Prostate gland (tissue), 2 donors: ENCODE data around the gene TTBK1. TPM values are rescaled to one million over a fixed set of nuclear protein-coding genes. Genes with fewer than 3 reads are reported as not detected.

Experiments used
- DNase-seq: peaks from one replicate; pipeline ENCODE4 v3.0.0-alpha.2; 2019; ENCODE audit warnings: low spot score
- H3K27ac ChIP-seq, 2 donors: fragments of 200-600 bp; sonication (generic); 2 replicates each; pipeline ENCODE4 v1.5.1; 2017 to 2019
- H3K27me3 ChIP-seq: fragments of 200-600 bp; sonication (generic); replicated peaks from 2 replicates; pipeline ENCODE4 v1.5.1; 2019; ENCODE audit not compliant: insufficient read depth
- H3K36me3 ChIP-seq, 2 donors: fragments of 200-600 bp; sonication (generic); 1 replicate in 1 of 2; 2 replicates in 1 of 2; pipeline versions ENCODE4 v1.5.1 to v1.8.1; 2017 to 2019
- H3K4me1 ChIP-seq: fragments of 200-600 bp; sonication (generic); replicated peaks from 2 replicates; pipeline ENCODE4 v1.5.1; 2019
- H3K4me3 ChIP-seq, 2 donors: fragments of 200-600 bp; sonication (generic); 2 replicates each; pipeline ENCODE4 v1.5.1; 2017 to 2019
- H3K9me3 ChIP-seq: fragments of 200-600 bp; sonication (generic); 2 replicates; pipeline ENCODE4 v1.5.1; 2017
- POLR2A ChIP-seq: fragments of 450-650 bp; IDR thresholded peaks from one replicate; pipeline ENCODE4 v1.6.1; 2016; ENCODE audit warnings: antibody characterized with exemption, mild to moderate bottlenecking
- POLR2AphosphoS5 ChIP-seq: sonication (generic); formaldehyde crosslinking; IDR thresholded peaks from one replicate; pipeline ENCODE4 v1.6.1; 2017; ENCODE audit warnings: antibody characterized with exemption
- WGBS: methylation state at CpG from one replicate; pipeline ENCODE4 v1.1.5; 2018; 5-methylcytosine and 5-hydroxymethylcytosine counted together
- intact Hi-C: fragments of 100-400 bp; cut with DNase I; formaldehyde crosslinking; loops from one replicate; pipeline ENCODE4 v1.14.2; 2022
- small RNA-seq, 2 donors: library from RNA; depleted of rRNA; stranded (forward); fragments of <200 nt; gene quantifications; one replicate each; pipeline ENCODE3, GENCODE V24; 2016
- total RNA-seq, 2 donors: library from RNA; depleted of rRNA; stranded (reverse); fragments of >200 nt; gene quantifications; one replicate each; pipeline ENCODE4 v1.1.0, GENCODE V29; 2016
- TF ChIP-seq, protein P1 (sequence below), 4 experiments: fragments of 200-600 bp in 2 of 4; fragments of 450-650 bp in 2 of 4; sonication (generic) in 2 of 4; IDR thresholded peaks; 1 replicate in 3 of 4; 2 replicates in 1 of 4; pipeline ENCODE4 v1.5.1; 2016 to 2019; ENCODE audit warnings: antibody characterized with exemption in 4 of 4, mild to moderate bottlenecking in 2 of 4, moderate library complexity in 2 of 4

TTBK1 gene
- total RNA-seq, 2 donors from 2014 or later, result 0.18 to 0.62 TPM

DNA sequence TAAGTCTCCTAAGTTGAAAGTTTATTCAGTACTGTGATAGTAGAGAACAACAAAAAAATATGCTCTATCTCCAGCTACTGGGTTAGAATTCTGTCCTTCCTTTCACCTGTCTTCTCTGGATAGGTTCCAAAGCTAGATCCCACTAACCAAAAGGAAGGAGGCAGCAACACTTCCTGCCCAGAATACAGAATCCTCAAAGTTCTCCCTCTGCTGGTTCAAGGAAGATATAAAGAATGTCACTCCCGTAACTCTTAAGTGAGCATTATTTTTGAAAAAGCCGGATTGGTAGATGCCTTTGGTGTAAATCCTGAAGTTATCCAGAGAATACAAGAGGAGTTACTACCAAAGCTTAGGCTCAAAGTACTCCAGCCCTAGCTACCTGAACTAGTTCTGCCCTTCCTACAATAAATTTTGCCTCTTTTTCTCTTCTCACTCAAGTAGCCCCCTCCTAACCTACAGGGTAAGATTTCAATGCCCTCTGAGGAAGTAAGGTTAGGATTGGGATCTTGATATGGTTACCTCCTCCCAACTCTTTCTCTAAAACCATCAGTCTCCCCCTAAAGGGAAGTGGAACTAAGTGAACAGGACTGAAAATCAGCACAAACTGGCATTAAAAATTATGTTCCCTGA, 91.3 kb downstream of the TTBK1 start:
- Histone ChIP-seq H3K36me3 (no peaks in the 10 kb centered on the region), H3K27ac (no peak overlapping the region), H3K9me3 (no peaks in the 10 kb centered on the region), H3K27me3 (no peaks in the 10 kb centered on the region), H3K4me3 (no peak overlapping the region), H3K4me1 (no peaks in the 10 kb centered on the region)
- peak; percentile 35 for TF ChIP-seq POLR2AphosphoS5
- no peak for TF ChIP-seq POLR2A
- TF ChIP-seq, protein P1, sequence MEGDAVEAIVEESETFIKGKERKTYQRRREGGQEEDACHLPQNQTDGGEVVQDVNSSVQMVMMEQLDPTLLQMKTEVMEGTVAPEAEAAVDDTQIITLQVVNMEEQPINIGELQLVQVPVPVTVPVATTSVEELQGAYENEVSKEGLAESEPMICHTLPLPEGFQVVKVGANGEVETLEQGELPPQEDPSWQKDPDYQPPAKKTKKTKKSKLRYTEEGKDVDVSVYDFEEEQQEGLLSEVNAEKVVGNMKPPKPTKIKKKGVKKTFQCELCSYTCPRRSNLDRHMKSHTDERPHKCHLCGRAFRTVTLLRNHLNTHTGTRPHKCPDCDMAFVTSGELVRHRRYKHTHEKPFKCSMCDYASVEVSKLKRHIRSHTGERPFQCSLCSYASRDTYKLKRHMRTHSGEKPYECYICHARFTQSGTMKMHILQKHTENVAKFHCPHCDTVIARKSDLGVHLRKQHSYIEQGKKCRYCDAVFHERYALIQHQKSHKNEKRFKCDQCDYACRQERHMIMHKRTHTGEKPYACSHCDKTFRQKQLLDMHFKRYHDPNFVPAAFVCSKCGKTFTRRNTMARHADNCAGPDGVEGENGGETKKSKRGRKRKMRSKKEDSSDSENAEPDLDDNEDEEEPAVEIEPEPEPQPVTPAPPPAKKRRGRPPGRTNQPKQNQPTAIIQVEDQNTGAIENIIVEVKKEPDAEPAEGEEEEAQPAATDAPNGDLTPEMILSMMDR (IDR thresholded peaks at IDR 0.05), result peak in 3 of 4 experiments; percentile 16 to 55 (median 51)
- intact Hi-C loops, result loop anchor here (2.0 kb wide), 1 partner anchor 72 kb away; no protein-coding TSS in a partner anchor
- 27% methylated on average over 2 of the region's 2 CpGs for WGBS
- no peak for DNase-seq

DNA sequence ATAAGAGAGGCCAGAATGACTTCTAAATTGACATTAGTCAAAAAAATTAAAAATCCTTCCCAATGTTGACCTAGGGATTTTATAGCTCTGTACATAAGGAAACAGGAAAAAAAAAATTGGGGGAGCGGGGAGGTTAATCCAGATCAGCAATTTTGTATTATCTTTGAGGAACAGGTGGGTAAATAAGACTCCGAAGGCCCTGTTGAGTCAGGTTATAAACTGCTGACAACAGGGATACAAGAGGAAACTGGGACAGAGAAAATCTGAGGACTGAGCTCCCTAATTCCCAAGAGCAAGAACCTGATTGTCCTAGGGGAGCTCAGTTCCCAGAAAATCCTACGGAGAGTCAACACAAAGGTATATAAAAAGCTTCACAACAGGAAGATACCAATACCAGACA, 92.2 kb downstream of the TTBK1 start:
- no peak overlapping the region for H3K27ac ChIP-seq
- intact Hi-C loops, result loop anchor here (2.0 kb wide), 1 partner anchor 73 kb away; no protein-coding TSS in a partner anchor
- DNase-seq, result no peak
- H3K9me3 ChIP-seq, result no peaks in the 10 kb centered on the region
- 64% methylated on average over 3 of the region's 3 CpGs for WGBS
- no peak overlapping the region for H3K4me3 ChIP-seq
- no peaks in the 10 kb centered on the region for H3K27me3 ChIP-seq
- no peaks in the 10 kb centered on the region for H3K4me1 ChIP-seq
- TF ChIP-seq, protein P1 (IDR thresholded peaks at IDR 0.05), result no peak
- TF ChIP-seq POLR2A (no peak), POLR2AphosphoS5 (no peak)
- peaks cover 0 to 3% of the 10 kb centered on the region in 2 donors for H3K36me3 ChIP-seq

DNA sequence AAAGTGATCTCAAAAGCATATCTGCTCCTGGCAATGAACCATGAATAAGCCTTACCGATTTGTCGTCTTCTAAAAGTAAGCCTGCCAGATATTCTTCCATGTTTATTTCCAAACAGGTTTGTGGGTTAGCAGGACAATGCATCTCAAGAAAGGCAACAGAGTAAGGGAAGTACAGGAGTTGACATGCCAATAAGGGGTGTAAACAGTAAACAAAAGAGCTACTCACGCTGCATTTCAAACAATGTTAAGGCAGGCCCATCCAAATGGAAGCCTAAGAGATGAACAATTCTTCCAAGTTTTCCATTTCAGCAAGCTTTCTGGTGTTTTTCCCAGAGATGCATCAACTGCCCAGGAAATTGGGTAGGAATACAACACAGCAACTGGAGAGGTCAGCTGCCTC, 93.1 kb downstream of the TTBK1 start:
- Histone ChIP-seq H3K4me1 (no peaks in the 10 kb centered on the region), H3K4me3 (no peak overlapping the region), H3K36me3 (peaks cover 0 to 3% of the 10 kb centered on the region in 2 donors), H3K27me3 (no peaks in the 10 kb centered on the region), H3K27ac (no peak overlapping the region), H3K9me3 (no peaks in the 10 kb centered on the region)
- TF ChIP-seq, protein P1 (IDR thresholded peaks at IDR 0.05), result no peak
- TF ChIP-seq POLR2AphosphoS5 (no peak), POLR2A (no peak)
- 48% methylated on average over 3 of the region's 3 CpGs for WGBS
- no peak for DNase-seq
- intact Hi-C loops, result no loop called here

Small RNAs within 50 kb of the gene (small RNA-seq; reads per million reads assigned to genes)
- gene RPL12P47, result 0 reads per million in 2 donors

Other genes starting within 250 kb of the TTBK1 start
- 10 to 100 TPM; 67.9 to 95.9 TPM for gene MEA1, start 229.5 kb upstream of the TTBK1 start, total RNA-seq
- 100 to 1,000 TPM; 138 to 148 TPM for gene KLHDC3, start 229.2 kb upstream of the TTBK1 start, total RNA-seq
- gene RRP36, start 221.9 kb upstream of the TTBK1 start, total RNA-seq, result 10 to 100 TPM; 45.1 to 50.8 TPM
- 10 to 100 TPM; 18.6 to 30.4 TPM for gene CUL7, start 189.6 kb upstream of the TTBK1 start, total RNA-seq
- 10 to 100 TPM; 19.1 to 52.3 TPM for gene MRPL2, start 184.0 kb upstream of the TTBK1 start, total RNA-seq
- gene KLC4, start 183.8 kb upstream of the TTBK1 start, total RNA-seq, result 10 to 100 TPM; 27.3 to 41.2 TPM
- 10 to 100 TPM; 83.3 to 85.2 TPM for gene PTK7, start 167.2 kb upstream of the TTBK1 start, total RNA-seq
- 10 to 100 TPM; 40.5 to 56.3 TPM for gene SRF, start 72.2 kb upstream of the TTBK1 start, total RNA-seq
- gene CUL9, start 61.3 kb upstream of the TTBK1 start, total RNA-seq, result 10 to 100 TPM; 22.9 to 87.0 TPM
- 100 to 1,000 TPM in 1 of 2 donors, 10 to 100 TPM in 1; 40.3 to 138 TPM for gene DNPH1, start 14.0 kb upstream of the TTBK1 start, total RNA-seq
- gene SLC22A7, start 54.8 kb downstream of the TTBK1 start, total RNA-seq, result not detected
- 1 to 10 TPM in 1 of 2 donors, under 1 TPM in 1; 0.55 to 7.3 TPM for gene CRIP3, start 65.3 kb downstream of the TTBK1 start, total RNA-seq
- 10 to 100 TPM; 15.1 to 41.6 TPM for gene ZNF318, start 126.2 kb downstream of the TTBK1 start, total RNA-seq
- 10 to 100 TPM; 18.0 to 38.1 TPM for gene ABCC10, start 184.1 kb downstream of the TTBK1 start, total RNA-seq
- gene DLK2, start 212.1 kb downstream of the TTBK1 start, total RNA-seq, result 10 to 100 TPM; 13.5 to 46.1 TPM
- 10 to 100 TPM; 29.1 to 51.6 TPM for gene TJAP1, start 234.1 kb downstream of the TTBK1 start, total RNA-seq